CD14-positive monocyte (primary cell): ENCODE data around the gene GLA. TPM values are rescaled to one million over a fixed set of nuclear protein-coding genes. Genes with fewer than 3 reads are reported as not detected.

Experiments used
- DNase-seq, 3 donors: peaks; one replicate each; pipeline ENCODE4 v3.0.0-alpha.2; 2011 to 2022
- H2AFZ ChIP-seq: 2 replicates; pipeline ENCODE4 v1.6.0; 2012; ENCODE audit warnings: mild to moderate bottlenecking, low read depth, low read length, inconsistent platforms; ENCODE audit not compliant: insufficient read depth, poor library complexity, severe bottlenecking
- H3K27ac ChIP-seq, 2 donors: 1 replicate in 1 of 2; 2 replicates in 1 of 2; pipeline ENCODE4 v1.5.1; 2012 to 2013; ENCODE audit warnings: low read length in 2 of 2, control low read depth in 1 of 2, inconsistent platforms in 1 of 2, low read depth in 1 of 2, mild to moderate bottlenecking in 1 of 2
- H3K27me3 ChIP-seq, 2 donors: one replicate each; pipeline versions ENCODE4 v1.6.0 to v1.6.1; 2011 to 2013; ENCODE audit warnings: low read length in 2 of 2; ENCODE audit not compliant: control insufficient read depth in 2 of 2, insufficient read depth in 2 of 2
- H3K36me3 ChIP-seq, 2 donors: replicated peaks in 1 of 2; 1 replicate in 1 of 2; 2 replicates in 1 of 2; pipeline versions ENCODE4 v1.5.1 to v1.6.1; 2012 to 2013; ENCODE audit warnings: low read length in 2 of 2, control low read depth in 1 of 2, inconsistent platforms in 1 of 2, mild to moderate bottlenecking in 1 of 2; ENCODE audit not compliant: insufficient read depth in 2 of 2, control insufficient read depth in 1 of 2
- H3K4me1 ChIP-seq, 2 donors: 1 replicate in 1 of 2; 2 replicates in 1 of 2; pipeline versions ENCODE4 v1.5.1 to v1.6.1; 2012 to 2013; ENCODE audit warnings: low read length in 2 of 2, control low read depth in 1 of 2, inconsistent platforms in 1 of 2, mild to moderate bottlenecking in 1 of 2, moderate library complexity in 1 of 2; ENCODE audit not compliant: insufficient read depth in 2 of 2, control insufficient read depth in 1 of 2
- H3K4me2 ChIP-seq: replicated peaks from 2 replicates; pipeline ENCODE3; 2012; ENCODE audit warnings: low read length, moderate library complexity, mild to moderate bottlenecking; ENCODE audit not compliant: poor library complexity, severe bottlenecking; ENCODE audit errors: extremely low read depth
- H3K4me3 ChIP-seq, 3 experiments: fragments of 200-600 bp in 1 of 3; sonication (generic) in 1 of 3; replicated peaks in 1 of 3; 1 replicate in 2 of 3; 2 replicates in 1 of 3; pipeline ENCODE4 v1.5.1; 2011 to 2013; ENCODE audit warnings: low read length in 3 of 3, mild to moderate bottlenecking in 3 of 3, control low read depth in 2 of 3, low read depth in 2 of 3, inconsistent platforms in 1 of 3, moderate library complexity in 1 of 3
- H3K79me2 ChIP-seq: 2 replicates; pipeline ENCODE4 v1.6.0; 2012; ENCODE audit warnings: mild to moderate bottlenecking, control low read depth, inconsistent platforms, low read length, moderate library complexity; ENCODE audit not compliant: insufficient read depth
- H3K9ac ChIP-seq: 2 replicates; pipeline ENCODE4 v1.6.0; 2017; ENCODE audit warnings: low read length, mild to moderate bottlenecking; ENCODE audit not compliant: insufficient read depth, poor library complexity, severe bottlenecking
- H3K9me3 ChIP-seq, 2 donors: replicated peaks in 1 of 2; 1 replicate in 1 of 2; 2 replicates in 1 of 2; pipeline versions ENCODE4 v1.5.1 to v1.6.1; 2012 to 2013; ENCODE audit warnings: low read length in 2 of 2, control low read depth in 1 of 2; ENCODE audit not compliant: control insufficient read depth in 1 of 2, insufficient read depth in 1 of 2
- H4K20me1 ChIP-seq: 2 replicates; pipeline ENCODE4 v1.6.0; 2012; ENCODE audit warnings: mild to moderate bottlenecking, low read length, control low read depth, moderate library complexity; ENCODE audit not compliant: insufficient read depth
- H3K27ac Mint-ChIP-seq, 7 donors: one replicate each; pipeline ENCODE4 v1.8.0; 2020; ENCODE audit warnings: mild to moderate bottlenecking in 7 of 7, mixed read lengths in 7 of 7, moderate library complexity in 6 of 7, inconsistent platforms in 2 of 7
- H3K27me3 Mint-ChIP-seq, 3 donors: one replicate each; pipeline ENCODE4 v1.8.0; 2021 to 2022; ENCODE audit warnings: low read depth in 3 of 3, mild to moderate bottlenecking in 3 of 3, mixed read lengths in 3 of 3, moderate library complexity in 3 of 3, inconsistent platforms in 1 of 3
- H3K36me3 Mint-ChIP-seq, 2 donors: one replicate each; pipeline ENCODE4 v1.8.0; 2020; ENCODE audit warnings: mixed read lengths in 2 of 2, inconsistent platforms in 1 of 2, mild to moderate bottlenecking in 1 of 2
- H3K4me1 Mint-ChIP-seq: one replicate; pipeline ENCODE4 v1.8.0; 2020; ENCODE audit warnings: mild to moderate bottlenecking, mixed read lengths
- H3K4me3 Mint-ChIP-seq, 2 donors: one replicate each; pipeline ENCODE4 v1.8.0; 2020; ENCODE audit warnings: mild to moderate bottlenecking in 2 of 2, mixed read lengths in 2 of 2, moderate library complexity in 1 of 2
- H3K9me3 Mint-ChIP-seq, 7 donors: one replicate each; pipeline ENCODE4 v1.8.0; 2020 to 2022; ENCODE audit warnings: mixed read lengths in 7 of 7, mild to moderate bottlenecking in 6 of 7, moderate library complexity in 6 of 7, inconsistent platforms in 2 of 7
- WGBS: methylation state at CpG from one replicate; pipeline ENCODE4 v1.1.5; 2013; ENCODE audit warnings: missing lambda C conversion rate; ENCODE audit not compliant: insufficient coverage; 5-methylcytosine and 5-hydroxymethylcytosine counted together
- intact Hi-C, 2 donors: fragments of 100-400 bp; cut with micrococcal nuclease; formaldehyde crosslinking; loops; one replicate each; pipeline versions ENCODE4 v1.15.0 to v1.15.1; 2023
- polyA plus RNA-seq, 3 donors: library from polyadenylated mRNA; depleted of rRNA in 1 of 3; unstranded in 2 of 3; stranded (reverse) in 1 of 3; fragments of 300-500 nt in 2 of 3; fragments of >200 nt in 1 of 3; fragmentation: Illumina TruSeq in 2 of 3; gene quantifications; 1 replicate in 2 of 3; 2 replicates in 1 of 3; pipeline ENCODE4 v1.2.3, GENCODE V29; 2012 to 2021
- TF ChIP-seq, protein P1 (sequence below): fragments of 200-600 bp; IDR thresholded peaks from one replicate; pipeline ENCODE4 v1.8.0; 2022; ENCODE audit warnings: antibody characterized with exemption, mild to moderate bottlenecking

GLA gene
- polyA plus RNA-seq, 3 donors = 64.0 to 101 (median 80.0) TPM

DNA sequence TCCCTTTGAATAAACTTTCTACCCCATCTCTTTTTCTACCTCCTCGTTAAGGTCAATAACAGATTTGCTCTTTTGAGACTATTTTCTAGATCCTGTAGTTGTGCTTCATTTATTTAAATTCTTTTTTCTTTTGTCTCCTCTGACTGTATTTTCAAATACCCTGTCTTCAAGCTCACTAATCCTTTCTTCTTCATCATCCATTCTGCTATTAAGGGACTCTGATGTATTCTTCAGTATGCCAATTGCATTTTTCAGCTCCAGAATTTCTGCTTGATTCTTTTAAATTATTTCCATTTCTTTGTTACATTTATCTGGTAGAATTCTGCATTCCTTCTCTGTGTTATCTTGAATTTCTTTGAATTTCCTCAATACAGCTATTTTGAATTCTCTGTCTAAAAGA, 41.6 kb upstream of the GLA start:
- Mint-ChIP-seq H3K4me3 (no peak overlapping the region), H3K27ac (no peak overlapping the region), H3K9me3 (peaks cover 0 to 5% (median 0%) of the 10 kb centered on the region in 7 donors), H3K4me1 (peaks cover 14% of the 10 kb centered on the region), H3K27me3 (peaks cover 0 to 6% (median 0%) of the 10 kb centered on the region in 3 donors), H3K36me3 (peaks cover 5 to 23% of the 10 kb centered on the region in 2 donors)
- Histone ChIP-seq H3K9ac (no peak overlapping the region), H3K9me3 (no peaks in the 10 kb centered on the region), H3K4me3 (no peak overlapping the region), H3K4me1 (peaks cover 0 to 10% of the 10 kb centered on the region in 2 donors), H2AFZ (no peak overlapping the region), H3K27ac (no peak overlapping the region), H3K4me2 (no peak overlapping the region), H3K36me3 (peaks cover 2 to 7% of the 10 kb centered on the region in 2 donors), H3K79me2 (no peaks in the 10 kb centered on the region), H3K27me3 (no peaks in the 10 kb centered on the region), H4K20me1 (no peaks in the 10 kb centered on the region)
- intact Hi-C loops = no loop called here
- TF ChIP-seq, protein P1, sequence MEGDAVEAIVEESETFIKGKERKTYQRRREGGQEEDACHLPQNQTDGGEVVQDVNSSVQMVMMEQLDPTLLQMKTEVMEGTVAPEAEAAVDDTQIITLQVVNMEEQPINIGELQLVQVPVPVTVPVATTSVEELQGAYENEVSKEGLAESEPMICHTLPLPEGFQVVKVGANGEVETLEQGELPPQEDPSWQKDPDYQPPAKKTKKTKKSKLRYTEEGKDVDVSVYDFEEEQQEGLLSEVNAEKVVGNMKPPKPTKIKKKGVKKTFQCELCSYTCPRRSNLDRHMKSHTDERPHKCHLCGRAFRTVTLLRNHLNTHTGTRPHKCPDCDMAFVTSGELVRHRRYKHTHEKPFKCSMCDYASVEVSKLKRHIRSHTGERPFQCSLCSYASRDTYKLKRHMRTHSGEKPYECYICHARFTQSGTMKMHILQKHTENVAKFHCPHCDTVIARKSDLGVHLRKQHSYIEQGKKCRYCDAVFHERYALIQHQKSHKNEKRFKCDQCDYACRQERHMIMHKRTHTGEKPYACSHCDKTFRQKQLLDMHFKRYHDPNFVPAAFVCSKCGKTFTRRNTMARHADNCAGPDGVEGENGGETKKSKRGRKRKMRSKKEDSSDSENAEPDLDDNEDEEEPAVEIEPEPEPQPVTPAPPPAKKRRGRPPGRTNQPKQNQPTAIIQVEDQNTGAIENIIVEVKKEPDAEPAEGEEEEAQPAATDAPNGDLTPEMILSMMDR = no peak
- WGBS = no CpG with 5 or more reads among the region's 1 CpG
- DNase-seq = no peak

DNA sequence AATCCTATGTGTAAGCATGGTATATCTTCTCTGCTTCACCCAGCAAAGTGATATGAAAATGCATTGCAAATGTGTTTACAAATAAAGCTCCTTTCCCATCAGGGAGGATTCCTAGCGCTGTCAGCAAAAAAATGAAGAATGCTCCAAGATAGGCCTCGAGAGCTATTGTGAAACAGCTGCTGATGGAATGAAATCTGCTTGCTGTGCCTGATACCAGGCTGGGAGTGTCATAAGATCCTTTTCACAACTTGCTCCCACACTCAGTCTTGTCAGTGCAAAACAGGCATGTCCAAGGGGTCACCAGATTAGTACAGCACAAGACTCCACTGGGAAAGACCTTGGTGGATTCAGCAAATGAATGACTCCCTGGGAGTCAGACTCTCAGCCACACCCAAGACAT, 34.4 kb upstream of the GLA start:
- H3K4me3 ChIP-seq = no peak overlapping the region
- no peak overlapping the region for H3K9ac ChIP-seq
- H3K27ac ChIP-seq = no peak overlapping the region
- intact Hi-C loops = no loop called here
- H3K36me3 Mint-ChIP-seq = peaks cover 44 to 47% of the 10 kb centered on the region in 2 donors
- H3K4me1 ChIP-seq = peaks cover 0 to 6% of the 10 kb centered on the region in 2 donors
- peaks cover 2 to 23% (median 7%) of the 10 kb centered on the region in 7 donors for H3K9me3 Mint-ChIP-seq
- peaks cover 0 to 2% (median 0%) of the 10 kb centered on the region in 3 donors for H3K27me3 Mint-ChIP-seq
- H2AFZ ChIP-seq = no peak overlapping the region
- TF ChIP-seq, protein P1 = no peak
- H3K27me3 ChIP-seq = no peaks in the 10 kb centered on the region
- WGBS = no CpG with 5 or more reads among the region's 2 CpGs
- no peaks in the 10 kb centered on the region for H3K9me3 ChIP-seq
- no peaks in the 10 kb centered on the region for H3K79me2 ChIP-seq
- no peak overlapping the region for H3K27ac Mint-ChIP-seq
- DNase-seq = no peak
- peaks cover 16 to 29% of the 10 kb centered on the region in 2 donors for H3K36me3 ChIP-seq
- no peak overlapping the region for H3K4me3 Mint-ChIP-seq
- peaks cover 4% of the 10 kb centered on the region for H3K4me1 Mint-ChIP-seq
- H4K20me1 ChIP-seq = no peaks in the 10 kb centered on the region
- no peak overlapping the region for H3K4me2 ChIP-seq
